ENCODE data around the gene UBE3C.

UBE3C gene

GRCh38 chr7:157116762-157117161 is 22.0 kb upstream of the UBE3C start:
- Histone ChIP-seq H3K4me3 (ENCODE audit: low read length) (no peak overlapping the region), H3K4me2 (ENCODE audit: low read depth, low read length) (no peak overlapping the region), H2AFZ (ENCODE audit: low read length) (no peak overlapping the region), H3K27ac (ENCODE audit: low read length) (no peak overlapping the region), H3F3A (ENCODE audit: insufficient read depth, low read length) (no peaks in the 10 kb centered on the region), H3K79me2 (ENCODE audit: low read length) (no peaks in the 10 kb centered on the region), H4K20me1 (ENCODE audit: insufficient read depth, low read length) (no peaks in the 10 kb centered on the region), H3K4me1 (ENCODE audit: low read length) (no peaks in the 10 kb centered on the region), H3K27me3 (replicated peaks; ENCODE audit: insufficient read depth, low read length) (no peaks in the 10 kb centered on the region), H3K36me3 (replicated peaks; ENCODE audit: insufficient read depth, low read length) (no peaks in the 10 kb centered on the region), H3K9ac (ENCODE audit: low read length) (no peak overlapping the region), H3K9me2 (replicated peaks; ENCODE audit: insufficient read depth, low read length) (no peaks in the 10 kb centered on the region), H3K9me3 (replicated peaks; ENCODE audit: insufficient read depth, low read length) (no peaks in the 10 kb centered on the region)
- TF ChIP-seq EZH2 (optimal IDR thresholded peaks at IDR 0.05; ENCODE audit: low read depth, low read length) (no peak), EZH2phosphoT487 (IDR thresholded peaks at IDR 0.05; ENCODE audit: low read length) (no peak), CTCF (IDR thresholded peaks at IDR 0.05; ENCODE audit: low read length) (no peak)
- no peak for DNase-seq

- Histone ChIP-seq H3K27ac (ENCODE audit: low read length) (no peak overlapping the region), H3K4me3 (ENCODE audit: low read length) (no peak overlapping the region), H3K4me2 (ENCODE audit: low read depth, low read length) (no peak overlapping the region), H3K36me3 (replicated peaks; ENCODE audit: insufficient read depth, low read length) (no peaks in the 10 kb centered on the region), H2AFZ (ENCODE audit: low read length) (no peak overlapping the region), H3F3A (ENCODE audit: insufficient read depth, low read length) (no peaks in the 10 kb centered on the region), H3K4me1 (ENCODE audit: low read length) (no peaks in the 10 kb centered on the region), H3K9ac (ENCODE audit: low read length) (no peak overlapping the region), H3K79me2 (ENCODE audit: low read length) (no peaks in the 10 kb centered on the region), H3K9me3 (replicated peaks; ENCODE audit: insufficient read depth, low read length) (no peaks in the 10 kb centered on the region), H4K20me1 (ENCODE audit: insufficient read depth, low read length) (no peaks in the 10 kb centered on the region), H3K27me3 (replicated peaks; ENCODE audit: insufficient read depth, low read length) (no peaks in the 10 kb centered on the region), H3K9me2 (replicated peaks; ENCODE audit: insufficient read depth, low read length) (no peaks in the 10 kb centered on the region)
- no peak for TF ChIP-seq CTCF (IDR thresholded peaks at IDR 0.05; ENCODE audit: low read length)
- no peak for TF ChIP-seq EZH2phosphoT487 (IDR thresholded peaks at IDR 0.05; ENCODE audit: low read length)
- TF ChIP-seq EZH2 (optimal IDR thresholded peaks at IDR 0.05; ENCODE audit: low read depth, low read length) = no peak
- no peak for DNase-seq
These were observed 20.9 kb upstream of the UBE3C start for GRCh38 chr7:157117796-157118195.

- Histone ChIP-seq H4K20me1 (ENCODE audit: insufficient read depth, low read length) (no peaks in the 10 kb centered on the region), H3K27me3 (replicated peaks; ENCODE audit: insufficient read depth, low read length) (no peaks in the 10 kb centered on the region), H3K79me2 (ENCODE audit: low read length) (no peaks in the 10 kb centered on the region), H3K9me2 (replicated peaks; ENCODE audit: insufficient read depth, low read length) (no peaks in the 10 kb centered on the region), H3K36me3 (replicated peaks; ENCODE audit: insufficient read depth, low read length) (no peaks in the 10 kb centered on the region), H3K9ac (ENCODE audit: low read length) (no peak overlapping the region), H3K4me1 (ENCODE audit: low read length) (no peaks in the 10 kb centered on the region), H3K27ac (ENCODE audit: low read length) (no peak overlapping the region), H3K9me3 (replicated peaks; ENCODE audit: insufficient read depth, low read length) (no peaks in the 10 kb centered on the region), H3K4me3 (ENCODE audit: low read length) (no peak overlapping the region), H2AFZ (ENCODE audit: low read length) (no peak overlapping the region), H3F3A (ENCODE audit: insufficient read depth, low read length) (no peaks in the 10 kb centered on the region), H3K4me2 (ENCODE audit: low read depth, low read length) (no peak overlapping the region)
- no peak for TF ChIP-seq CTCF (IDR thresholded peaks at IDR 0.05; ENCODE audit: low read length)
- TF ChIP-seq EZH2 (optimal IDR thresholded peaks at IDR 0.05; ENCODE audit: low read depth, low read length) = no peak
- TF ChIP-seq EZH2phosphoT487 (IDR thresholded peaks at IDR 0.05; ENCODE audit: low read length) = no peak
- DNase-seq = no peak
These were observed 18.5 kb upstream of the UBE3C start for GRCh38 chr7:157120181-157120580.

Measured in MM.1S (cell line).